Measurements from ENCODE around the gene ZBTB26.
"Not testable (repeated sequence)": the region's sequence is repeated elsewhere in the genome, so short reads cannot be mapped to it uniquely, and the experiment has no call there.

ZBTB26 gene

GRCh38 chr9:122930541-122931225 lies 629 bp downstream of the ZBTB26 start:
- DNase-seq (ENCODE audit: low read depth, low spot score) = no peak
- peak overlapping the region; percentile 69 for H3K27ac ChIP-seq

GRCh38 chr9:122929796-122930354 lies 1.4 kb downstream of the ZBTB26 start:
- no peak overlapping the region for H3K27ac ChIP-seq
- DNase-seq (ENCODE audit: low read depth, low spot score) = no peak

- no peak overlapping the region for H3K27ac ChIP-seq
- no peak for DNase-seq (ENCODE audit: low read depth, low spot score)
Observed at GRCh38 chr9:122923947-122924346, 7.4 kb downstream of the ZBTB26 start.

GRCh38 chr9:122922713-122923112 lies 8.6 kb downstream of the ZBTB26 start:
- H3K27ac ChIP-seq = no peak overlapping the region
- DNase-seq (ENCODE audit: low read depth, low spot score) = no peak

GRCh38 chr9:122918310-122918709 lies 13.0 kb downstream of the ZBTB26 start:
- DNase-seq (ENCODE audit: low read depth, low spot score) = no peak
- H3K27ac ChIP-seq = no peak overlapping the region

- H3K27ac ChIP-seq = peak within 1 kb of the TSS; percentile 92
- DNase-seq (ENCODE audit: low read depth, low spot score) = no peak
Observed at GRCh38 chr9:122912964-122913673, 18.2 kb downstream of the ZBTB26 start, which contains the start of gene ZBTB6. Gene ZBTB6 (minus strand): TSS chr9:122913323. CDS start chr9:122912072, 1,251 bp downstream.

GRCh38 chr9:122912671-122912963 lies 18.7 kb downstream of the ZBTB26 start:
- peak overlapping the region; percentile 92 for H3K27ac ChIP-seq
- DNase-seq (ENCODE audit: low read depth, low spot score) = no peak

- not testable (repeated sequence) for H3K27ac ChIP-seq; DNase-seq (ENCODE audit: low read depth, low spot score)
Observed at GRCh38 chr9:122906122-122906521, 25.2 kb downstream of the ZBTB26 start.

- DNase-seq (ENCODE audit: low read depth, low spot score) = peak; percentile 97
- H3K27ac ChIP-seq = peak within 1 kb of the TSS; percentile 84
Observed at GRCh38 chr9:122904823-122905710, 26.2 kb downstream of the ZBTB26 start, which contains the start of gene RC3H2. Gene RC3H2 (minus strand): TSS chr9:122905359. CDS start chr9:122897509, 7,850 bp downstream.

- DNase-seq (ENCODE audit: low read depth, low spot score) = no peak
- H3K27ac ChIP-seq = peak overlapping the region; percentile 84
Observed at GRCh38 chr9:122904466-122904822, 26.9 kb downstream of the ZBTB26 start.

GRCh38 chr9:122900791-122901190 lies 30.5 kb downstream of the ZBTB26 start:
- H3K27ac ChIP-seq = peak overlapping the region; percentile 4
- no peak for DNase-seq (ENCODE audit: low read depth, low spot score)

GRCh38 chr9:122897969-122898368 lies 33.3 kb downstream of the ZBTB26 start:
- DNase-seq (ENCODE audit: low read depth, low spot score) = peak; percentile 20
- H3K27ac ChIP-seq = peak overlapping the region; percentile 72

- no peak overlapping the region for H3K27ac ChIP-seq
- no peak for DNase-seq (ENCODE audit: low read depth, low spot score)
Observed at GRCh38 chr9:122888480-122888879, 42.8 kb downstream of the ZBTB26 start.

- DNase-seq (ENCODE audit: low read depth, low spot score) = no peak
- no peak overlapping the region for H3K27ac ChIP-seq
Observed at GRCh38 chr9:122883125-122883524, 48.2 kb downstream of the ZBTB26 start.

- no peak overlapping the region for H3K27ac ChIP-seq
- no peak for DNase-seq (ENCODE audit: low read depth, low spot score)
Observed at GRCh38 chr9:122879443-122879842, 51.9 kb downstream of the ZBTB26 start.

- no peak overlapping the region for H3K27ac ChIP-seq
- no peak for DNase-seq (ENCODE audit: low read depth, low spot score)
Observed at GRCh38 chr9:122875523-122875922, 55.8 kb downstream of the ZBTB26 start.

GRCh38 chr9:122867276-122867675 lies 64.0 kb downstream of the ZBTB26 start:
- not testable (repeated sequence) for DNase-seq (ENCODE audit: low read depth, low spot score); H3K27ac ChIP-seq

GRCh38 chr9:122866079-122866478 lies 65.2 kb downstream of the ZBTB26 start:
- no peak for DNase-seq (ENCODE audit: low read depth, low spot score)
- H3K27ac ChIP-seq = no peak overlapping the region
